ENCODE data around the gene RBM47. TPM values are rescaled to one million over a fixed set of nuclear protein-coding genes. Genes with fewer than 3 reads are reported as not detected.

RBM47 gene
- total RNA-seq, 1 donor: 2.2 TPM

DNA sequence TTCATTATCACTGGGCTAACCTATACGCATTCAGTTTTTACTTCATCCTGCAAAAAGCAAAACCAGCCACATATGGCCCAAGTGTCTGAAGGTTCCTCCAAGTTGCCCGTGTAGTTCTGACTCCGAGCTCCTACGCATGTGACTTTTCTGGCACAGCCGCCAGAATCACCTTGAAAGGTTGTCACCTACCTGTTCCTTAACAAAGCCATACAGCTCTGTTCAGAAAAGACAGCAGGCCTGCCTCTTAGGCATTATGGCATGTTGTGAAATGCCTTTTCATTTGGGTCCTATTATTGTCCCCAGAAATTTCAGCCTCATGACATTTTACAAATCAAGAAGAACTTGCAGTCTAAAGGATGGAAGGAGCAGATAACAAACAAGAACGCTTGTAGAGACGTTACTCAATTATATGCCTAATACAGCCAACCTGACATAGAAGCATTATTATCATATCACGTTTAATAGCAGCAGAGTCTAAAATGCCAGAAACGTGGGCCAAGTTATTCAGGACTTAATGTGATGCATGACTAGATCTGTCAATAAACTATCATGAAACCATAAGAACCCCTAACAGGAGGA lies 118.5 kb downstream of the RBM47 start:
- no peak overlapping the region for H3K4me2 ChIP-seq (ENCODE audit: insufficient read depth, low read length)
- no peak overlapping the region for H2AFZ ChIP-seq (ENCODE audit: low read length)
- H3K4me3 ChIP-seq (ENCODE audit: insufficient read depth, low read length): no peak overlapping the region
- H3K4me1 ChIP-seq (ENCODE audit: insufficient read depth, low read length): peaks cover 10% of the 10 kb centered on the region
- no peak for DNase-seq (ENCODE audit: insufficient read length, low spot score, missing footprints)
- H3K27me3 ChIP-seq (ENCODE audit: insufficient read depth, low read length): no peaks in the 10 kb centered on the region
- no peaks in the 10 kb centered on the region for H3K36me3 ChIP-seq (ENCODE audit: insufficient read depth, low read length)
- H3K79me2 ChIP-seq (ENCODE audit: insufficient read depth, low read length): no peaks in the 10 kb centered on the region
- no peaks in the 10 kb centered on the region for H3K9me3 ChIP-seq (ENCODE audit: low read depth, low read length)
- no peak overlapping the region for H3K27ac ChIP-seq (ENCODE audit: low read depth, low read length)
- H4K20me1 ChIP-seq (ENCODE audit: insufficient read depth, low read length): no peaks in the 10 kb centered on the region
- TF ChIP-seq CTCF (IDR thresholded peaks at IDR 0.05; ENCODE audit: extremely low read depth, low read depth, low read length): no peak

DNA sequence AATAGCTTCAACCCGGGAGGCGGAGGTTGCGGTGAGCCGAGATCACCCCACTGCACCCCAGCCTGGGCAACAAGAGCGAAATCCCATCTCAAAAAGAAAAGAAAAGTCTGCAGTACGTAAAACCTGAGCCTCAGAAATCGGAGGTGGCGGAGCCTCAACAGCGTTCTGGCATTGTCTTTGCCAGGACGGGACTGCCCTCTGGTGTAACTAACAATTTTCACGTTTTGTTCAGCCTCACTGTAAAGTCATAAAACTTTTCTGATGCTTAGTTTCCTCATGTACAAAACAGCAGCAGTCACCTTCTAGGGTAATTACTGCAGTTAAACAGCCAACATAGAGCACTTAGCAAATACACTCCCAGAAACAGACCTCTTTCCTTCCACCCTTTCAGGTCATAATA lies 121.7 kb downstream of the RBM47 start:
- Histone ChIP-seq H3K4me1 (ENCODE audit: insufficient read depth, low read length) (no peaks in the 10 kb centered on the region), H3K79me2 (ENCODE audit: insufficient read depth, low read length) (no peaks in the 10 kb centered on the region), H3K36me3 (ENCODE audit: insufficient read depth, low read length) (no peaks in the 10 kb centered on the region), H3K4me3 (ENCODE audit: insufficient read depth, low read length) (no peak overlapping the region), H4K20me1 (ENCODE audit: insufficient read depth, low read length) (no peaks in the 10 kb centered on the region), H2AFZ (ENCODE audit: low read length) (no peak overlapping the region), H3K27ac (ENCODE audit: low read depth, low read length) (no peak overlapping the region), H3K27me3 (ENCODE audit: insufficient read depth, low read length) (no peaks in the 10 kb centered on the region), H3K4me2 (ENCODE audit: insufficient read depth, low read length) (no peak overlapping the region), H3K9me3 (ENCODE audit: low read depth, low read length) (no peaks in the 10 kb centered on the region)
- no peak for TF ChIP-seq CTCF (IDR thresholded peaks at IDR 0.05; ENCODE audit: extremely low read depth, low read depth, low read length)
- DNase-seq (ENCODE audit: insufficient read length, low spot score, missing footprints): no peak

GRCh38 chr4:40506492-40506891 lies 123.2 kb downstream of the RBM47 start:
- no peak overlapping the region for H3K4me2 ChIP-seq (ENCODE audit: insufficient read depth, low read length)
- H3K9me3 ChIP-seq (ENCODE audit: low read depth, low read length): no peaks in the 10 kb centered on the region
- no peak overlapping the region for H2AFZ ChIP-seq (ENCODE audit: low read length)
- no peaks in the 10 kb centered on the region for H4K20me1 ChIP-seq (ENCODE audit: insufficient read depth, low read length)
- H3K27ac ChIP-seq (ENCODE audit: low read depth, low read length): no peak overlapping the region
- no peaks in the 10 kb centered on the region for H3K27me3 ChIP-seq (ENCODE audit: insufficient read depth, low read length)
- peak; percentile 29 for DNase-seq (ENCODE audit: insufficient read length, low spot score, missing footprints)
- no peak for TF ChIP-seq CTCF (IDR thresholded peaks at IDR 0.05; ENCODE audit: extremely low read depth, low read depth, low read length)
- H3K79me2 ChIP-seq (ENCODE audit: insufficient read depth, low read length): no peaks in the 10 kb centered on the region
- no peaks in the 10 kb centered on the region for H3K4me1 ChIP-seq (ENCODE audit: insufficient read depth, low read length)
- no peak overlapping the region for H3K4me3 ChIP-seq (ENCODE audit: insufficient read depth, low read length)
- H3K36me3 ChIP-seq (ENCODE audit: insufficient read depth, low read length): no peaks in the 10 kb centered on the region

DNA sequence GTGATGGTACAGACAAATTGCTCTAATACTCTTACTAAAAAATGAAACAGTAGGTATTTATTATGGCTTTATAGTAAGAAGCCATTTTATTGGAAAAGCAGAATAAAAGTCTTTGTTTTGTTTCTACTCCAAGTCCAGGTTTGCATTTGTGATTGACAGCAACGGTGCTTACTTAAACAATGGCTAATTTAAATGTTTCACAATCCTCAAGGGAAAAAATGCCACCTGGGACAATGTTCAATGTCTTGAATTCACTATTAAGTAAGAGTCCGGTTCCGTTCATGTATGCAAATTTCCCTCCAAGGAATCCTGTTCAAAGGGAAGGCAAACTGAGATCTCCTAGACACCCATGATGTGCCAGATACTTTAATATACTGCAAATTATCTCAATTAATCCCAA lies 123.6 kb downstream of the RBM47 start:
- Histone ChIP-seq H2AFZ (ENCODE audit: low read length) (no peak overlapping the region), H3K27me3 (ENCODE audit: insufficient read depth, low read length) (no peaks in the 10 kb centered on the region), H3K4me3 (ENCODE audit: insufficient read depth, low read length) (no peak overlapping the region), H3K27ac (ENCODE audit: low read depth, low read length) (no peak overlapping the region), H3K4me1 (ENCODE audit: insufficient read depth, low read length) (no peaks in the 10 kb centered on the region), H3K79me2 (ENCODE audit: insufficient read depth, low read length) (no peaks in the 10 kb centered on the region), H3K36me3 (ENCODE audit: insufficient read depth, low read length) (no peaks in the 10 kb centered on the region), H3K9me3 (ENCODE audit: low read depth, low read length) (no peaks in the 10 kb centered on the region), H3K4me2 (ENCODE audit: insufficient read depth, low read length) (no peak overlapping the region), H4K20me1 (ENCODE audit: insufficient read depth, low read length) (no peaks in the 10 kb centered on the region)
- TF ChIP-seq CTCF (IDR thresholded peaks at IDR 0.05; ENCODE audit: extremely low read depth, low read depth, low read length): no peak
- no peak for DNase-seq (ENCODE audit: insufficient read length, low spot score, missing footprints)
